OCI-LY7 (cell line): ENCODE results near the gene C2orf49. TPM values are rescaled to one million over a fixed set of nuclear protein-coding genes. Genes with fewer than 3 reads are reported as not detected.

Experiments
- BruUV-seq: library from RNA; stranded (reverse); fragments of 400-500 nt; replicated peaks from 2 replicates; lab custom pipeline; 2021; lab: Mats Ljungman, UMichigan
- CTCF ChIA-PET: fragments of 300-600 bp; sonication (Branson Sonifier 250); formaldehyde crosslinking; loops from one replicate; lab custom pipeline; 2022; ENCODE audit warnings: antibody characterized with exemption; ENCODE audit not compliant: unreplicated experiment; lab: Charles Lee
- POLR2A ChIA-PET: fragments of 300-600 bp; sonication (Branson Sonifier 250); formaldehyde crosslinking; loops from one replicate; lab custom pipeline; 2022; ENCODE audit warnings: antibody characterized with exemption; lab: Charles Lee
- DNase-seq: peaks from one replicate; pipeline ENCODE4 v3.0.0-alpha.2; 2015; ENCODE audit warnings: low spot score
- H2AFZ ChIP-seq: fragments of 200-600 bp; sonication (generic), shearing (Covaris generic); 2 replicates; pipeline ENCODE4 v1.6.1; 2014; ENCODE audit warnings: mild to moderate bottlenecking, antibody characterized with exemption, low read length, moderate library complexity
- H3K27ac ChIP-seq: fragments of 200-600 bp; sonication (generic); 2 replicates; pipeline ENCODE4 v1.5.1; 2014; ENCODE audit warnings: mixed run types, low read depth, mild to moderate bottlenecking, moderate library complexity, low read length, inconsistent platforms; ENCODE audit not compliant: poor library complexity, severe bottlenecking
- H3K36me3 ChIP-seq: fragments of 200-600 bp; sonication (generic); 2 replicates; pipeline ENCODE4 v1.6.1; 2014; ENCODE audit warnings: mild to moderate bottlenecking, antibody characterized with exemption, low read length, moderate library complexity, mixed read lengths; ENCODE audit not compliant: insufficient read depth
- H3K4me1 ChIP-seq: fragments of 200-600 bp; sonication (generic); 2 replicates; pipeline ENCODE4 v1.5.1; 2014; ENCODE audit warnings: mild to moderate bottlenecking, low read length; ENCODE audit not compliant: insufficient read depth, poor library complexity, severe bottlenecking
- H3K4me2 ChIP-seq: fragments of 200-600 bp; sonication (generic); 2 replicates; pipeline ENCODE4 v1.6.1; 2014; ENCODE audit warnings: mild to moderate bottlenecking, low read length
- H3K4me3 ChIP-seq: fragments of 200-600 bp; sonication (generic); 2 replicates; pipeline ENCODE4 v1.5.1; 2014; ENCODE audit warnings: mild to moderate bottlenecking, low read depth, low read length; ENCODE audit not compliant: poor library complexity, severe bottlenecking
- H3K79me2 ChIP-seq: fragments of 200-600 bp; sonication (generic); 2 replicates; pipeline ENCODE4 v1.6.1; 2016; ENCODE audit warnings: low read depth, mild to moderate bottlenecking, low read length, moderate library complexity, mixed read lengths; ENCODE audit not compliant: insufficient read depth
- H3K9me2 ChIP-seq: fragments of 200-600 bp; sonication (generic); 2 replicates; pipeline ENCODE4 v1.6.1; 2016; ENCODE audit warnings: mild to moderate bottlenecking, low read length, mixed read lengths; ENCODE audit not compliant: insufficient read depth
- H3K9me3 ChIP-seq: fragments of 200-600 bp; sonication (generic); 2 replicates; pipeline ENCODE4 v1.6.1; 2014; ENCODE audit warnings: mild to moderate bottlenecking, mixed run types, low read length, mixed read lengths
- H4K20me1 ChIP-seq: fragments of 200-600 bp; sonication (generic); 2 replicates; pipeline ENCODE4 v1.6.1; 2014; ENCODE audit warnings: mild to moderate bottlenecking, antibody characterized with exemption, low read length, moderate library complexity, mixed read lengths; ENCODE audit not compliant: insufficient read depth
- CTCF ChIP-seq: fragments of 200-600 bp; sonication (generic); conservative IDR thresholded peaks from 2 replicates; pipeline ENCODE4 v1.5.1; 2014; ENCODE audit warnings: mild to moderate bottlenecking, antibody characterized with exemption, low read length, moderate library complexity, mixed read lengths
- EZH2phosphoT487 ChIP-seq: fragments of 200-600 bp; sonication (generic); IDR thresholded peaks from 2 replicates; pipeline ENCODE4 v1.6.1; 2018; ENCODE audit warnings: low read depth, borderline replicate concordance, mild to moderate bottlenecking, mixed run types, antibody characterized with exemption, low read length, moderate library complexity, mixed read lengths
- intact Hi-C: fragments of 100-400 bp; cut with micrococcal nuclease; formaldehyde crosslinking; loops from one replicate; pipeline ENCODE4 v1.10.0; 2022; ENCODE audit not compliant: unreplicated experiment
- total RNA-seq, 2 experiments: library from RNA; depleted of rRNA in 1 of 2; stranded (reverse); fragments of >200 nt in 1 of 2; shearing (Covaris generic) in 1 of 2; gene quantifications; 2 replicates each; pipeline ENCODE4 v1.2.3, GENCODE V29; 2014 to 2022

The C2orf49 gene
- total RNA-seq, 2 experiments from 2014 or later = 11.8 to 17.0 TPM

DNA sequence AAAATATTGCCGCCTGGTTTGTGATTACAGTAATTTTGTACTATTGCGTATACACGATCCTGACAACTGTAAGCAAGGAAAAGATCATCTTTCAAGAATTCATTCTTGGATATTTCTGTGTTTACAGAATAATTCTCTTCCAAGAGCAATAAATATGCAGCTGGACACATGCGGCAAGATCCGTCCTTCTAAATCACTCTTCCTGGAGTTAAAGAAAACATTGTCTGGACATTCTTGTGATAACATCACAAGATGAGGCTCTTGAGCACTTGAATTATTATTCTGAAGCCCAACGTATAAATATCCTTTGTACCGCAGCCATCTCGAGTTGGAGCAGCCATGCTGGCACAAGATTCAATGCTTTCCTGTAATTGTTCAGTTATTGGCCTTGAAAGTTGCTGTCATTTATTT is 51.6 kb downstream of the C2orf49 start:
- no TSS peak for BruUV-seq
- intact Hi-C loops = no loop called here

GRCh38 chr2:105390454-105390853 is 53.1 kb downstream of the C2orf49 start:
- Histone ChIP-seq H3K4me3 (no peak overlapping the region), H3K36me3 (no peaks in the 10 kb centered on the region), H4K20me1 (no peaks in the 10 kb centered on the region), H2AFZ (no peak overlapping the region), H3K4me1 (no peaks in the 10 kb centered on the region), H3K4me2 (no peak overlapping the region), H3K27ac (no peak overlapping the region), H3K9me3 (no peaks in the 10 kb centered on the region), H3K79me2 (no peaks in the 10 kb centered on the region), H3K9me2 (no peaks in the 10 kb centered on the region)
- no peak for TF ChIP-seq EZH2phosphoT487
- TF ChIP-seq CTCF = no peak
- ChIA-PET POLR2A (no interaction called here), CTCF (no interaction called here)
- no peak for DNase-seq
- BruUV-seq = no TSS peak
- intact Hi-C loops = no loop called here

More for the DNA sequence above, 51.6 kb downstream of the C2orf49 start:
- Histone ChIP-seq H3K9me3 (no peaks in the 10 kb centered on the region), H3K36me3 (no peaks in the 10 kb centered on the region), H2AFZ (no peak overlapping the region), H3K79me2 (no peaks in the 10 kb centered on the region), H3K4me1 (no peaks in the 10 kb centered on the region), H4K20me1 (no peaks in the 10 kb centered on the region), H3K27ac (no peak overlapping the region), H3K4me3 (no peak overlapping the region), H3K4me2 (no peak overlapping the region), H3K9me2 (no peaks in the 10 kb centered on the region)
- DNase-seq = no peak
- TF ChIP-seq CTCF = no peak
- TF ChIP-seq EZH2phosphoT487 = no peak
- POLR2A ChIA-PET = no interaction called here
- CTCF ChIA-PET = no interaction called here

GRCh38 chr2:105391058-105391627 is 53.8 kb downstream of the C2orf49 start:
- BruUV-seq = no TSS peak
- Histone ChIP-seq H3K27ac (no peak overlapping the region), H4K20me1 (no peaks in the 10 kb centered on the region), H3K36me3 (no peaks in the 10 kb centered on the region), H3K4me3 (no peak overlapping the region), H3K9me2 (no peaks in the 10 kb centered on the region), H3K4me2 (no peak overlapping the region), H3K79me2 (no peaks in the 10 kb centered on the region), H3K4me1 (no peaks in the 10 kb centered on the region), H2AFZ (no peak overlapping the region), H3K9me3 (no peaks in the 10 kb centered on the region)
- CTCF ChIA-PET = no interaction called here
- no peak for DNase-seq
- TF ChIP-seq EZH2phosphoT487 = no peak
- TF ChIP-seq CTCF = no peak
- POLR2A ChIA-PET = no interaction called here
- intact Hi-C loops = no loop called here
